Left ventricle myocardium inferior (tissue), 1 donor: ENCODE results near the gene ZNF423. TPM values are rescaled to one million over a fixed set of nuclear protein-coding genes. Genes with fewer than 3 reads are reported as not detected.

Experiments
- DNase-seq: peaks from one replicate; pipeline ENCODE4 v3.0.0-alpha.2; 2020
- H3K27ac ChIP-seq: fragments of 200-600 bp; replicated peaks from 2 replicates; pipeline ENCODE4 v1.8.0; 2021
- H3K27me3 ChIP-seq: fragments of 200-600 bp; 2 replicates; pipeline ENCODE4 v1.8.0; 2021; ENCODE audit warnings: low read depth
- H3K36me3 ChIP-seq: fragments of 200-600 bp; 2 replicates; pipeline ENCODE4 v1.8.0; 2021
- H3K4me1 ChIP-seq: fragments of 200-600 bp; 2 replicates; pipeline ENCODE4 v1.8.0; 2021
- H3K4me3 ChIP-seq: fragments of 200-600 bp; 2 replicates; pipeline ENCODE4 v1.8.0; 2021; ENCODE audit warnings: mild to moderate bottlenecking, moderate library complexity
- H3K9me3 ChIP-seq: fragments of 200-600 bp; replicated peaks from 2 replicates; pipeline ENCODE4 v1.8.0; 2021
- intact Hi-C: fragments of 100-400 bp; cut with micrococcal nuclease; formaldehyde crosslinking; loops from one replicate; pipeline ENCODE4 v1.11.0; 2022
- total RNA-seq: library from RNA; stranded (reverse); fragmentation: NEBNext Ultra II Directional; extraction: Animal tissue kit (Norgen Biotek cat#: 25700); gene quantifications from one replicate; pipeline ENCODE4 v1.2.1, GENCODE V29; 2021
- TF ChIP-seq, protein P1 (sequence below): fragments of 200-600 bp; IDR thresholded peaks from 2 replicates; pipeline ENCODE4 v1.8.0; 2021; ENCODE audit warnings: antibody characterized with exemption, mild to moderate bottlenecking, borderline replicate concordance
- donor health status: DM: no; HTN: yes; CAD: no; lungs with severe emphysema.

The ZNF423 gene
- total RNA-seq, 1 donor from 2014 or later: 8.6 TPM

DNA sequence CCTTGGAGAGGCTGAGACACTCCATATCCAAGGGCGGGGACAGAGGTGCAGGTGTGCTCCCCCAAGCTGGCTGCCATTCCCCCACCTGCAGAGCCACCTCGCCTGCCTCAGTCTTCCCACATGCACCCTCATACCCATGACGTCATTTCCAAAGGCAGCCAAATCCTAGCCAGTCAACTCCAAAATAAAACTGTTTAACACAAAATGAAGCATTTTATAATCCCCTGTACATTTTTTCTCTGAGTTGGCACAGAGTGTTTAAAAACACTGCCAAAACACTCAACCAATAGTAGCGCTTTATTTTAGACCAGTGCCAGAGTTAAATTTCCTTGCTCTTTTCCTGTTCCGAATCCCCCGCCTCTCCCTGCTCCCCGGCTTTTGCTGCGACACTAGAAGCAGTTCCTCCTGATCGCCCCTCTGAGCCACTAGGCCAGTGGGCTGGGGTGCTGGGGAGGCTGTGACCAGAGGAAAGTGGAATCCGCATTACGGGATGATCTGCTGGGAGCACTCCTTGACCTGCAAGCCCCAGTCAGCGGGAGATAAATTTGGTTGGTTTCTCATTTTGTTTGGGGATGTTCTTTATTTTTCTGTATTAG lies 139.5 kb downstream of the ZNF423 start:
- Histone ChIP-seq H3K4me1 (no peaks in the 10 kb centered on the region), H3K4me3 (no peak overlapping the region), H3K36me3 (no peaks in the 10 kb centered on the region), H3K27me3 (no peaks in the 10 kb centered on the region), H3K9me3 (no peaks in the 10 kb centered on the region), H3K27ac (no peak overlapping the region)
- TF ChIP-seq, protein P1, sequence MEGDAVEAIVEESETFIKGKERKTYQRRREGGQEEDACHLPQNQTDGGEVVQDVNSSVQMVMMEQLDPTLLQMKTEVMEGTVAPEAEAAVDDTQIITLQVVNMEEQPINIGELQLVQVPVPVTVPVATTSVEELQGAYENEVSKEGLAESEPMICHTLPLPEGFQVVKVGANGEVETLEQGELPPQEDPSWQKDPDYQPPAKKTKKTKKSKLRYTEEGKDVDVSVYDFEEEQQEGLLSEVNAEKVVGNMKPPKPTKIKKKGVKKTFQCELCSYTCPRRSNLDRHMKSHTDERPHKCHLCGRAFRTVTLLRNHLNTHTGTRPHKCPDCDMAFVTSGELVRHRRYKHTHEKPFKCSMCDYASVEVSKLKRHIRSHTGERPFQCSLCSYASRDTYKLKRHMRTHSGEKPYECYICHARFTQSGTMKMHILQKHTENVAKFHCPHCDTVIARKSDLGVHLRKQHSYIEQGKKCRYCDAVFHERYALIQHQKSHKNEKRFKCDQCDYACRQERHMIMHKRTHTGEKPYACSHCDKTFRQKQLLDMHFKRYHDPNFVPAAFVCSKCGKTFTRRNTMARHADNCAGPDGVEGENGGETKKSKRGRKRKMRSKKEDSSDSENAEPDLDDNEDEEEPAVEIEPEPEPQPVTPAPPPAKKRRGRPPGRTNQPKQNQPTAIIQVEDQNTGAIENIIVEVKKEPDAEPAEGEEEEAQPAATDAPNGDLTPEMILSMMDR: no peak
- DNase-seq: no peak
- intact Hi-C loops: no loop called here

DNA sequence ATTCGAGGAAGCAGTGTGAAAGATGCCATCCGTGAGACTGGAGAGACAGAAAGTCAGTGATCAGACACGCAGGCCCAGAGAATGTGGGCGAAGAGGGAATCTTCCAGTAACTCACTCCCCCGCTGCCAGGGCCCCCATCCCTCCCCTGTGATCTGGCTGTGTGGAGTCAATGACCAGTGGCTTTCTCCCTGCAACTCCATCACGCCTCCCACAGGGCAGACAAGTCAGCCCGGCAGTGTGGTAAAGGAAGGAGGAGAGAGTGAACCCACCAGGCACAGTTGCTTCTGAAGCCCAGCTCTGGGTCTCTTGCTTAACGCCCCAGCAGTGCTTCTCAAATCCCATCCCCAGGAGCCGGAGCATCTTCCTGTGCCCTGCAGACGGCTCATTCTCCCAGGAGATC lies 142.1 kb downstream of the ZNF423 start:
- intact Hi-C loops: no loop called here
- no peaks in the 10 kb centered on the region for H3K36me3 ChIP-seq
- DNase-seq: no peak
- H3K4me1 ChIP-seq: no peaks in the 10 kb centered on the region
- no peaks in the 10 kb centered on the region for H3K9me3 ChIP-seq
- no peak overlapping the region for H3K27ac ChIP-seq
- TF ChIP-seq, protein P1: no peak
- H3K27me3 ChIP-seq: no peaks in the 10 kb centered on the region
- H3K4me3 ChIP-seq: no peak overlapping the region

DNA sequence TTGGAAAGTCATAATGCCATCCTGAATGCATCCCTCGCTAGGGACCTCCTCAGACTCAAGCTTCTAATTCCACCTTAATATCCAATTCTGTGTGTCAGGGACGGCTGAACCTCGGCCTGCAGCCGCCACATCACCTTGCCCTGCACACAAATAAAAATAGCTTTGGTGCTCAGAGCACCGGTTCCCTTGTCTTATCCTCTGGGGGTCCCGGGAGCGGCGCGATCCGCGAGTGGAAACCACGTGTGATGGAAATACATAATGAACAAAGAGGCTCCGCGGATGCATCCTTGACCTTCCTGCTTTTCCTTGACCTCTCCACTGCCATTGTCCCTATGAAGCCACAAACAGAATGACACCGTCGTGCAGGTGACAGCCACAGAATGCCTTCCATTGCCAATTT lies 143.4 kb downstream of the ZNF423 start:
- H3K36me3 ChIP-seq: no peaks in the 10 kb centered on the region
- intact Hi-C loops: no loop called here
- H3K4me1 ChIP-seq: no peaks in the 10 kb centered on the region
- no peak overlapping the region for H3K4me3 ChIP-seq
- no peak overlapping the region for H3K27ac ChIP-seq
- no peaks in the 10 kb centered on the region for H3K27me3 ChIP-seq
- DNase-seq: no peak
- H3K9me3 ChIP-seq: no peaks in the 10 kb centered on the region
- TF ChIP-seq, protein P1: no peak

DNA sequence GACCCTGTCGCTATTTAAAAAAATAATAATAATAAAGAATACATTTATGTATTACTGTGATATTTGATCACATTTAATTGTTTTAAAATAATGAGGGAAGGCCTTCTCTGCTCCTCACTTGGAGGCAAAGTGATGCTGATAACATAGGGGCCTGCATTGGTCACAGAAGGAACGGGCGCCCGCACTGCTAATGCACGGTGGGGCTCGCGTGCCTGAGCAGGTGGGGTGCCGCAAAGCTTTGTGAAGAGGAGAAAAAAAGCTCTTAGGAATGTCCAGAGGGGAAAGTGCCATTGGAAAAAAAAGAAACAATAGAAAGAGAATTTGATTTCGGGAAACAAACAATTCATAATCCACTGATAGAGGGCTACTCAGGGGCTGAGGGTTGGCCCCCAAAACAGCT lies 143.8 kb downstream of the ZNF423 start:
- no peaks in the 10 kb centered on the region for H3K36me3 ChIP-seq
- no peak overlapping the region for H3K4me3 ChIP-seq
- intact Hi-C loops: no loop called here
- TF ChIP-seq, protein P1: no peak
- no peaks in the 10 kb centered on the region for H3K4me1 ChIP-seq
- no peak overlapping the region for H3K27ac ChIP-seq
- no peaks in the 10 kb centered on the region for H3K9me3 ChIP-seq
- no peaks in the 10 kb centered on the region for H3K27me3 ChIP-seq
- DNase-seq: no peak

DNA sequence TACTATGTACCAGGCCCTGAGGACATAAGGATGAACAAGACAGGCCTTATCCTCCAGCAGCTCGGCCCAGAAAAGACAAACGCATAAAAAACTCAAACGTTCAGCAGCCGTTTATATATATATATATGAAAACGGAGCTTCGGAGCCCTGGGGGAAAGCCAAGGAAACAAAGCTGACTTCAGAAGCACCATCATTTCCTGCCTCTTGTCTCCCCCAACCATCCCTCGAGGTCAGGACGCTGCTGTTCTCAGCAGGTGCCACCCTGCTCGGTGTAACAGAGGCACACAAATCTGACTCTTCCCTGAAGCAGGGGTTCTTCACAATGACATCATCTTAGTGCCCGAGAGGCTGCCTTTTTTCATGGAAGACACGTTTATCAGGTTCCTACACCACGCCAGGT lies 146.9 kb downstream of the ZNF423 start:
- no peak for DNase-seq
- H3K36me3 ChIP-seq: no peaks in the 10 kb centered on the region
- no peaks in the 10 kb centered on the region for H3K4me1 ChIP-seq
- H3K4me3 ChIP-seq: no peak overlapping the region
- peaks cover 6% of the 10 kb centered on the region for H3K9me3 ChIP-seq
- TF ChIP-seq, protein P1: no peak
- H3K27ac ChIP-seq: no peak overlapping the region
- intact Hi-C loops: no loop called here
- no peaks in the 10 kb centered on the region for H3K27me3 ChIP-seq
